B cell (primary cell): Measurements from ENCODE around the gene FBN1. TPM values are rescaled to one million over a fixed set of nuclear protein-coding genes. Genes with fewer than 3 reads are reported as not detected.

ENCODE experiments used
- ATAC-seq: fragments of 200-7000 bp; cut with Tn5 transposase; one replicate; pipeline ENCODE4 v1.10.0; 2021; ENCODE audit warnings: low read depth, mild to moderate bottlenecking, moderate number of reproducible peaks, moderate library complexity
- CTCF ChIA-PET: fragments of 350-600 bp; sonication (Branson Sonifier 250); formaldehyde crosslinking; loops from one replicate; lab custom pipeline; 2021; ENCODE audit warnings: antibody characterized with exemption, inconsistent platforms; lab: Charles Lee
- POLR2A ChIA-PET: fragments of 350-600 bp; sonication (Branson Sonifier 250); formaldehyde crosslinking; loops from one replicate; lab custom pipeline; 2021; ENCODE audit warnings: antibody characterized with exemption; lab: Charles Lee
- DNase-seq: peaks from one replicate; pipeline ENCODE4 v3.0.0; 2013
- H2AFZ ChIP-seq: 2 replicates; pipeline ENCODE4 v1.6.1; 2012; ENCODE audit warnings: mild to moderate bottlenecking, low read depth, low read length; ENCODE audit not compliant: insufficient read depth, poor library complexity, severe bottlenecking
- H3K27ac ChIP-seq, 2 donors: 1 replicate in 1 of 2; 2 replicates in 1 of 2; pipeline ENCODE4 v1.5.1; 2012 to 2013; ENCODE audit warnings: low read length in 2 of 2, mild to moderate bottlenecking in 2 of 2, moderate library complexity in 1 of 2
- H3K27me3 ChIP-seq, 4 experiments: fragments of 200-600 bp in 1 of 4; sonication (generic) in 1 of 4; replicated peaks in 1 of 4; 1 replicate in 2 of 4; 2 replicates in 2 of 4; pipeline versions ENCODE4 v1.6.1 to v1.7.0; 2013 to 2016; ENCODE audit warnings: low read length in 3 of 4, mild to moderate bottlenecking in 2 of 4, mixed read lengths in 1 of 4, moderate library complexity in 1 of 4; ENCODE audit not compliant: insufficient read depth in 4 of 4, control insufficient read depth in 3 of 4; ENCODE audit errors: control extremely low read depth in 1 of 4
- H3K36me3 ChIP-seq, 2 experiments: replicated peaks in 1 of 2; 1 replicate in 1 of 2; 2 replicates in 1 of 2; pipeline versions ENCODE4 v1.6.1 to v1.7.1; 2013; ENCODE audit warnings: low read length in 1 of 2; ENCODE audit not compliant: insufficient read depth in 2 of 2, control insufficient read depth in 1 of 2; ENCODE audit errors: control extremely low read depth in 1 of 2, extremely low read depth in 1 of 2
- H3K4me1 ChIP-seq, 2 donors: fragments of 200-600 bp in 1 of 2; sonication (generic) in 1 of 2; 1 replicate in 1 of 2; 2 replicates in 1 of 2; pipeline versions ENCODE4 v1.5.1 to v1.6.1; 2013 to 2017; ENCODE audit warnings: low read length in 2 of 2; ENCODE audit not compliant: control insufficient read depth in 2 of 2, insufficient read depth in 2 of 2
- H3K4me2 ChIP-seq: replicated peaks from 2 replicates; pipeline ENCODE3; 2012; ENCODE audit warnings: mild to moderate bottlenecking, low read depth, low read length; ENCODE audit not compliant: poor library complexity, severe bottlenecking
- H3K4me3 ChIP-seq, 5 experiments: fragments of 200-600 bp in 1 of 5; sonication (generic) in 1 of 5; 1 replicate in 3 of 5; 2 replicates in 2 of 5; pipeline versions ENCODE4 v1.5.1 to v1.7.0; 2011 to 2016; ENCODE audit warnings: low read length in 4 of 5, mild to moderate bottlenecking in 4 of 5, low read depth in 2 of 5, control low read depth in 1 of 5, moderate library complexity in 1 of 5; ENCODE audit not compliant: insufficient read depth in 1 of 5; ENCODE audit errors: control extremely low read depth in 1 of 5, extremely low read depth in 1 of 5
- H3K79me2 ChIP-seq: fragments of 200-600 bp; sonication (generic); one replicate; pipeline ENCODE4 v1.6.0; 2016; ENCODE audit warnings: low read length; ENCODE audit not compliant: control insufficient read depth, insufficient read depth
- H3K9ac ChIP-seq: fragments of 200-600 bp; sonication (generic); 2 replicates; pipeline ENCODE4 v1.6.1; 2017; ENCODE audit warnings: mild to moderate bottlenecking, low read length, moderate library complexity
- H3K9me3 ChIP-seq, 3 donors: one replicate each; pipeline versions ENCODE4 v1.6.1 to v1.7.1; 2013; ENCODE audit warnings: low read length in 2 of 3; ENCODE audit not compliant: control insufficient read depth in 2 of 3, insufficient read depth in 1 of 3; ENCODE audit errors: control extremely low read depth in 1 of 3
- H4K20me1 ChIP-seq: 2 replicates; pipeline ENCODE4 v1.6.0; 2012; ENCODE audit warnings: mild to moderate bottlenecking, low read length; ENCODE audit not compliant: insufficient read depth, control insufficient read depth, poor library complexity, severe bottlenecking
- H3K27ac Mint-ChIP-seq: one replicate; pipeline ENCODE4 v1.8.0; 2021; ENCODE audit warnings: mixed read lengths
- H3K27me3 Mint-ChIP-seq: one replicate; pipeline ENCODE4 v1.8.0; 2021; ENCODE audit warnings: mixed read lengths
- H3K4me1 Mint-ChIP-seq: one replicate; pipeline ENCODE4 v1.8.0; 2021; ENCODE audit warnings: mixed read lengths
- H3K4me3 Mint-ChIP-seq: one replicate; pipeline ENCODE4 v1.8.0; 2021; ENCODE audit warnings: mixed read lengths
- H3K9me3 Mint-ChIP-seq: one replicate; pipeline ENCODE4 v1.8.0; 2022; ENCODE audit warnings: mixed read lengths; ENCODE audit not compliant: insufficient read depth
- CTCF ChIP-seq: fragments of 200-600 bp; IDR thresholded peaks from one replicate; pipeline ENCODE4 v1.8.0; 2022; ENCODE audit warnings: antibody characterized with exemption, mild to moderate bottlenecking
- EZH2 ChIP-seq: IDR thresholded peaks from 2 replicates; pipeline ENCODE4 v1.6.1; 2012; ENCODE audit warnings: borderline replicate concordance, low read depth, mild to moderate bottlenecking, moderate library complexity, low read length; ENCODE audit not compliant: insufficient read depth, poor library complexity, severe bottlenecking
- WGBS: methylation state at CpG from one replicate; pipeline ENCODE4 v1.1.5; 2013; ENCODE audit warnings: missing lambda C conversion rate; ENCODE audit not compliant: insufficient coverage; 5-methylcytosine and 5-hydroxymethylcytosine counted together
- intact Hi-C: fragments of 100-400 bp; cut with micrococcal nuclease; formaldehyde crosslinking; loops from one replicate; pipeline ENCODE4 v1.10.0; 2022
- polyA plus RNA-seq: library from polyadenylated mRNA; depleted of rRNA; stranded (reverse); fragments of >200 nt; gene quantifications from 2 replicates; pipeline ENCODE4 v1.2.3, GENCODE V29; 2012
- total RNA-seq, 2 donors: library from RNA; stranded (reverse); fragments of 120-200 nt in 1 of 2; gene quantifications; 1 replicate in 1 of 2; 2 replicates in 1 of 2; pipeline versions ENCODE4 v1.2.3 to v1.2.4, GENCODE V29; 2013 to 2022

FBN1 gene
- total and polyA plus RNA-seq, 2 donors (not counting 1 experiment from before 2014, with no cell fraction given) = 0.15 to 0.25 TPM

GRCh38 chr15:48470096-48470495, 175.4 kb downstream of the FBN1 start:
- no peak overlapping the region for H3K27ac ChIP-seq
- intact Hi-C loops = no loop called here
- no peaks in the 10 kb centered on the region for H3K27me3 ChIP-seq
- ChIA-PET CTCF (no interaction called here), POLR2A (no interaction called here)
- Mint-ChIP-seq H3K9me3 (no peaks in the 10 kb centered on the region), H3K27ac (no peak overlapping the region), H3K4me3 (no peak overlapping the region), H3K27me3 (no peaks in the 10 kb centered on the region), H3K4me1 (no peaks in the 10 kb centered on the region)
- H3K4me2 ChIP-seq = no peak overlapping the region
- H3K9ac ChIP-seq = no peak overlapping the region
- TF ChIP-seq EZH2 = no peak
- TF ChIP-seq CTCF = no peak
- H3K9me3 ChIP-seq = no peaks in the 10 kb centered on the region
- H3K79me2 ChIP-seq = no peaks in the 10 kb centered on the region
- no peaks in the 10 kb centered on the region for H3K36me3 ChIP-seq
- DNase-seq (no peak), ATAC-seq (no peak)
- H3K4me1 ChIP-seq = no peaks in the 10 kb centered on the region
- 95% methylated on average over 4 of the region's 4 CpGs for WGBS
- no peak overlapping the region for H2AFZ ChIP-seq
- no peak overlapping the region for H3K4me3 ChIP-seq
- H4K20me1 ChIP-seq = no peaks in the 10 kb centered on the region

GRCh38 chr15:48469681-48470080, 175.8 kb downstream of the FBN1 start:
- no peaks in the 10 kb centered on the region for H3K27me3 Mint-ChIP-seq
- no peak for DNase-seq
- H3K4me3 Mint-ChIP-seq = no peak overlapping the region
- TF ChIP-seq EZH2 (no peak), CTCF (no peak)
- Histone ChIP-seq H3K9ac (no peak overlapping the region), H3K27me3 (no peaks in the 10 kb centered on the region), H3K36me3 (no peaks in the 10 kb centered on the region), H3K4me2 (no peak overlapping the region), H3K4me3 (no peak overlapping the region), H3K9me3 (no peaks in the 10 kb centered on the region), H3K4me1 (no peaks in the 10 kb centered on the region), H2AFZ (no peak overlapping the region), H3K79me2 (no peaks in the 10 kb centered on the region), H4K20me1 (no peaks in the 10 kb centered on the region), H3K27ac (no peak overlapping the region)
- no peak for ATAC-seq
- no peaks in the 10 kb centered on the region for H3K9me3 Mint-ChIP-seq
- intact Hi-C loops = no loop called here
- CTCF ChIA-PET = no interaction called here
- H3K4me1 Mint-ChIP-seq = no peaks in the 10 kb centered on the region
- 90% methylated on average over 5 of the region's 5 CpGs for WGBS
- POLR2A ChIA-PET = no interaction called here
- no peak overlapping the region for H3K27ac Mint-ChIP-seq
